Subcutaneous adipose tissue (tissue), 4 donors: Measurements from ENCODE around the gene LRRK2. TPM values are rescaled to one million over a fixed set of nuclear protein-coding genes. Genes with fewer than 3 reads are reported as not detected.

Experiments
- CTCF ChIP-seq: fragments of 450-650 bp; IDR thresholded peaks from one replicate; pipeline ENCODE4 v1.5.1; 2016; ENCODE audit warnings: low read depth, mild to moderate bottlenecking, control low read depth, antibody characterized with exemption, moderate library complexity
- total RNA-seq, 4 donors: library from RNA; depleted of rRNA; stranded (reverse); fragments of >200 nt; gene quantifications; one replicate each; pipeline ENCODE4 v1.1.0, GENCODE V29; 2016

The LRRK2 gene
- total RNA-seq = 10 to 100 TPM; 17.7 to 57.3 (median 31.0) TPM

- TF ChIP-seq CTCF = no peak
These were observed at the start of gene LRRK2 for GRCh38 chr12:40224439-40225291. Gene LRRK2, plus strand, starts transcription at chr12:40224997. Its CDS starts 135 bp downstream, at chr12:40225132.

- TF ChIP-seq CTCF = no peak
These were observed 49.8 kb upstream of the LRRK2 start for GRCh38 chr12:40175045-40175444.

- TF ChIP-seq CTCF = no peak
These were observed 49.3 kb upstream of the LRRK2 start for GRCh38 chr12:40175489-40175888.

- no peak for TF ChIP-seq CTCF
These were observed 46.1 kb upstream of the LRRK2 start for GRCh38 chr12:40178701-40179100.

- TF ChIP-seq CTCF = no peak
These were observed 43.3 kb upstream of the LRRK2 start for GRCh38 chr12:40181490-40181889.

GRCh38 chr12:40183715-40184114 lies 41.1 kb upstream of the LRRK2 start:
- TF ChIP-seq CTCF = no peak

- no peak for TF ChIP-seq CTCF
These were observed 40.1 kb upstream of the LRRK2 start for GRCh38 chr12:40184493-40185302.
